GM19043 (cell line): ENCODE data around the gene FYB2.
"Not testable (repeated sequence)": the region's sequence is repeated elsewhere in the genome, so short reads cannot be mapped to it uniquely, and the experiment has no call there.

Experiments
- ATAC-seq: cut with Tn5 transposase; IDR thresholded peaks from one replicate; pipeline ENCODE4 v1.9.1; 2021; ENCODE audit warnings: low read depth; ENCODE audit not compliant: unreplicated experiment

The FYB2 gene

GRCh38 chr1:56797065-56797685, 22.0 kb downstream of the FYB2 start:
- ATAC-seq, result no peak

GRCh38 chr1:56795870-56796269, 23.3 kb downstream of the FYB2 start:
- ATAC-seq, result no peak

- no peak for ATAC-seq
Measured at GRCh38 chr1:56790036-56790435, 29.2 kb downstream of the FYB2 start.

DNA sequence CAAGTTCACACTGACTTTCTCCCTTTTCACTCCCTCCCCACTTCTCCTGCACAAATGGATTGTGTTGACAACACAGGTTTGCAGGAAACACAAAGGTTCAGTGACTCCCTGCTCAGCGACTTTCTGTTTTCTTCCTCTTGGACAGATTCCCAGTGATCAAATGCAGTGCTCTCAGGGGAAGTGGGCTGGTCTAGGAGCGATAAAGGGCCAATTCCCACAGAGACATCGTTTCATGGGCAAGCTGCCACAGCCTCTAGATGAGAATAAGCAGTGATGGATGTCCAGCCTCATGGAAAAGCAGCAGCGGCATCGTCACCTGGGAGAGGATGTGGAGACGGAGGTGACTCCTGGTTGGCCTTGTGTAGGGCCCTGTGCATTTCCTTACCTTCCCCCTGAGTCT, 30.6 kb downstream of the FYB2 start:
- no peak for ATAC-seq

DNA sequence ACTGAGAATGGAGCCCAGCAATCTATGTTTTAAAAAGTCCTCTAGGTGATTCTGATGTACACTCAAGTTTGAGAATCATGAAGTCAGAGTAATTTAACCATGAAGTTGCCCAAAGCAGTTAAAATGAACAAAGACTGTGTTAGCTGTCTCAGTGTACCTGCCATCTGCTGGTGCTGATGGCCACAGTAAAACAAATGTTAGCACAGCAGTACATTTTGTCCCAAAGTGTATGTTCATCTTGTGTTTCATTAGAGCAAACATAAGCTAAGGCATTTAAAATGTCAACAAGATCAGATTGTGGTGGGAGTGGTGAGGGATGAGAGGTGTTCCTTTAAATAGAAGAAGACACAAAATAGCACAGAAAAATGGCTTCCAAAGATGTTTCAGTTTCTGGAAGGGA, 31.1 kb downstream of the FYB2 start:
- ATAC-seq, result no peak

- no peak for ATAC-seq
Measured at GRCh38 chr1:56787330-56787729, 31.9 kb downstream of the FYB2 start.

- no peak for ATAC-seq
Measured at GRCh38 chr1:56782773-56783172, 36.4 kb downstream of the FYB2 start.

DNA sequence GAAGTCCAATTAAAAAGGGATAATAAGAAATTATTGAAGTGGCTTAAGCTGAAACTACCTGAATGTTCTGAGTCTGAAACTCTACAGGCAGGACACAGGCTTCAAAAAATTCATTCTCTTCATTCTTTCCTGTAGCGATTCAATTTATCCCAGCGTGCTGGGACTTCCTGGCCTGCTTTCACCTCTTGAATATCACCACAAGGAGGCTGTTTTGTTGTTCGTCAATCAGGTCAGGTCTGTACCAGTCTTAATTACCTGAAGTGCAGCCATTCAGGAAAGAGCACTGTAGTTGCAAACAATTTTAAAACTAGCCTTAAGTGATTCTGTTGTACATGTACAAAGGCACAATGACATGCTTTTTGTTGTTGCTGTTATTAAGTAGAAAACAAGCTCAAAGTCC, 38.4 kb downstream of the FYB2 start:
- no peak for ATAC-seq

DNA sequence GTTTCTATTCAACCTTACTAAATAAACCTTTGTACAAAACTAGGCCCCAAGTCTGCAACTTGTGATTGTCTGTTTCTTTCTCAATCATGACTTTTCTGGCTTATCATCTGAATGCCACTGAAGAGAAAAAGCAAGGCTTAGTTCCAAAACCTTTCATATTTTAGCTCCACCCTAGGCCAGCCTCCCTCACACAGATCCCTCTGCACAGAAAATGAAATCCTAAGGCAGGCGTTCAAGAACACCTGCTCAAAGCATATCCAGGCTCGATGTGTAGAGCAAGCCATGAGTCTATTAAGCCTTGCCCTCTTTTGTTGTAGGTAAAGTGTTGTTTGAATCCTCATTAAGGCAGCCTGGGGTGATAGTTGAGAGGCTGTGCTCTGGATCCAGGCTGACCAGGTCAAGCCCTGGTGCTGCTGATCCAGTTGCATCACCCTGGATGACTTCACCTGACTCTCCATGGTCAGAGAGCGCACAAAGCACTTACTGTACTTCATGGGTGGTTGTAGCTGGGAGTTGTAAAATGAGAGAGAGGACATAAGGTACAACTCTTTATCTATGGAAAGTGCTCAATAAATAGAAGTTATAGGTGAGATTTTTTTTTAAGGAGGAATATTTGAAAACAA, 39.0 kb downstream of the FYB2 start:
- no peak for ATAC-seq

DNA sequence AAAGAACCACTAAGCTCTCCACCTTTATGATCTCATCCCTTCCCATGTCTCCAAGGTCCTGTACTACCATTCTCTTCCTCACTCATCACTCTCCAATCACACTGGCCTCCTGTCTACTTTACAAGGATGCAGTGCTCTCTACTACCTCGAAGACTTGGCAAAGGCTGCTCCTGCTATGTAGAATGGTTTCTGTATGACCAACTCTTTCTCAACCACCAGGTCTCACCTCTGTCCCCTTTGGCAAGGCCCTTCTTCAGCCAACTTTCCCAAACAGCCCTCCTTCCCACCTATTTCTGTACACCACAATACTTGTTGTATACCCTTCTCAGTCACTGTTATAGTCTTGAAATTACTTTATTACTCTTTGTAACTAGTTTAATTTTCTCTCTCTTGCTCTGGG, 41.2 kb downstream of the FYB2 start:
- ATAC-seq, result no peak

GRCh38 chr1:56774732-56775131, 44.5 kb downstream of the FYB2 start:
- ATAC-seq, result not testable (repeated sequence)

GRCh38 chr1:56774067-56774609, 45.1 kb downstream of the FYB2 start:
- peak; percentile 63 for ATAC-seq

DNA sequence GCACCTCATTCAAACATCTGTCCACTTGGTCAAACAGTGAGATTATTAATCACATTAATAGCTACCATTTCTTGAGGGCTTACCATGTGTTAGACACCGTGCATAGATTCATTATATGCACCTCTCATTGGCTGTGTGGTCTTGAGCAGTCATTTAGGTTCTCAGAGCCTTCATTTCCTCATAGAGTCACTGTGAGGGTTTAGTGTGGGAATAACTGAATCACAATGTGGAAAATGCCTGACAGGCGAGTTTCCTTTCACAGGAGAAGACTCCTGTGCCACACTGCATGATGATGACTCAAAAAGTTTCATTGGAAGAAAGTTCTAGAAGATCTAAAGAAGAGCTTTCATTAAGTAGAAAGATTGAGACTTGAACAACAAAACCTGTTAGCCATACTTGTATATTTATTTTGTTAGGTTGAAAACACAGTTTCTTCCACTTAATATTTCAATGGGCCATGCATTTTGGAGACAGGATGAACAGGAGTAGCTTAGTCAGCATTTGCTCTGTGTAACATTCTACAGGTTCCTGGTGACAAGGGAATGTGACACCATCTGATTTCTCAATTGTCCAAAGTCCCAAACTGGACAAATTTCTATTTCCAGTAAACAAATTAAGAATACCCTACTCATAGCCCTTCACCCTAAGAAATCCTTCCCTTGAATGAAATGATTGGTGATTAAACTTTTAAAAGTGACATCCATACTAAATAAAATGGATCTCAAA, 45.7 kb downstream of the FYB2 start:
- ATAC-seq, result no peak

DNA sequence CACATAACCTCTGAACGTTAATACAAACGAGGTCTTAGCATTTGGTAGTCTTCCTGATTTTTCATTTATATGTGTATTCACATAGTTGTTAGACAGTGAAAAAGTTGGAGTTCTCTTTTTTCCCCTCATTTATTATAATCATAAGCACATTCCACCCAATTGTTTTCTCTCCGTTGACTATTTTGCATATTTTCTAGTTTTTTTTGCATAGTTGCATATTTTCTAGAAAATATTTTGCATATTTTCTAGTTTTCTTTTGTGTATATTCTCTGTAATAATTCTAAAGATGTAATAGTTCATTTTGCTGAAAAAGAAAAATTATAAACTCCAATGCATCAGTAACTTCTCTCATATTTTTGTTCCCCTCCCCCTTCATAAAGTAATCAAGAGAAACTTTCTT, 47.5 kb downstream of the FYB2 start:
- ATAC-seq, result no peak

- no peak for ATAC-seq
Measured at GRCh38 chr1:56758794-56759193, 60.4 kb downstream of the FYB2 start.

- no peak for ATAC-seq
Measured at GRCh38 chr1:56758135-56758534, 61.1 kb downstream of the FYB2 start.

DNA sequence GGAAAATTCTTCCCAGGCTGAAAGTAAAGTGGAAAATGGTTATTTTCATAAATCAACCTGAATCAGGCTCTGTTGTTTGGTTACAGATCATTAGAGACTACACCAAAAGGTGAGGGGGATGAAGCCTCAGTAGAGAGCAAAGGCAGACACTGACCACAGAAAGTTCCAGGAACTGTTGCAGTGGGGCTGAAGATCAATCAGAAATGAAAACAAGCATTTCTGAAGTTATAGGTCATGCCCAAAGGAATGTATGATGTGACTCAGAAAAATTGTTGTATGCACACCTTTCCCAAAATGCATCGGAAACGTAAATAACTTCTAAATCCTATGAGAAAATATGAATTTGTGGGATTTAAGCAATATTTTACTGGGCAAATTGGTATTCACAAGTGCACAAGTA, 63.3 kb downstream of the FYB2 start:
- no peak for ATAC-seq

DNA sequence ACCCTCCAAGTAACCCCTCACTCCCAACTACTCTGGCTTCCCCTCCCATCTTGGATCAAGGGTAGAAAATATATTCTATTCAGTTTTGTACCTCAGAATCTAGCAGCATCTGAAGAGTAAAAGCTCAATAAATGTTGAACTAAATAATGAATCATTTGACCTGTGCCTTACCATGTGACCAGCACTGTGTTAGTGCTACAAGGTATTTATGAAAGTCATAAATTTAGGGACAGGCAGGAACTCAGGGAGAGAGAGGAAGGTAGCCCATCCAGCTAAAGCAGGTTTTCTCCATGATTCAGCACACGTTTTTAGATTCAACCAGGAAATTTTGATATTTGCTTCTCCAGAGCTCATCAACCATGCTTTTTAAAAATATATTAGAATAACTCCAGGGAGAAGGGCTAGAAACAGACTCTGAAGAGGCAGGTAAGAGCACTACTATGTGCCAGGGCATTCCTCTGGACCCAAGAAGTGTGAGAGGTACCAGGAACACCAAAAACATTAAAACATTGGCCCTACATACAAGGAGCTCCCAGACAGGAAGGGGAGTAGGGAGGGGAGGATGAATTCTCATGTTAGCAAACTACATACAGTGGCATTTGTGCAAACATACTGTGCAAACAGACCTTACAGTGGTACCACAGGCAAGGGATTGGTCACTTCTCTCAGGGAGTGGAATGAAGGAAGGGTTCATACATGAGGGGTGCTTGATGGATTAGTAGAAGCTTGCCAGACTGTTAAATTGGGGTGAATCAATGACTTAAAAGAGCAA, 64.3 kb downstream of the FYB2 start:
- no peak for ATAC-seq

- no peak for ATAC-seq
Measured at GRCh38 chr1:56745231-56745630, 74.0 kb downstream of the FYB2 start.

DNA sequence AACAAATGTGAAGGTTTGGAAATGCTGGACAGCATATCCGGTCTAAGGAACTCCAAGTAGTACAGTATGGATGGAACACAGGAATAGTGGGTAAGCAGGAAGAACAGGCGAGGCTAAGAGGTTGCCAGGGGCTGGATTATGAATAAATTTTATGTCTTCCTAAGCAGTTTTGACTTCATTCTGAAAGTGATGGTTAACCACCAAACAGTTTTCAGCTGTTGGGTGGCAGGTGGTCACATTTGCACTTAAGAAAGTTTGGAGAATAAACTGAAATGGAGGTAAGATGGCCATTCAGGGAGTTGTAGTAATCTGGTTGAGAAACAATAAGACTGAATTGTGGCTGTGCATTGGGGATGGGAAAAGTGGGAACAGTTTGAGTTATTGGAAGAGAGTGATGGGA, 90.2 kb downstream of the FYB2 start:
- no peak for ATAC-seq

DNA sequence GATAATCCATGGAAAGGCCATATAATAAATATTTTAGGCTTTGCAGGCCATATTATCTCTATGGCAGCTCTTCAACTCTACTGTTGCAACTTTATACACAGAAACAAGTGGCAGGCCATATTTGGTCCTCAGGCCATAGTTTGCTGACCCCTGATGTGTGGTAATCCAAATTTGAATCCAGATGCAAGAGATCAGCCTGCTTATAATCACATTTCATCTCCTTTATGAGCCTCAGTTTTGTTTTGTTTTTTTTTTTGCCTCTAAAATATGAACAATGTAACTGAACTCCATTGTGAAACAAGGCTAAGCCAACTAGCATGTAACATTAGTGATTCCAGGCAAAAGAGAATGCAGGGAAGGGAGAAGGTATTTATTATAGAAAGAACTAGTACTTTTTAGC, 92.5 kb downstream of the FYB2 start:
- no peak for ATAC-seq
